Ovary (tissue), 3 donors: Measurements from ENCODE around the gene PRR36.

Experiments
- CTCF ChIP-seq, 3 donors: fragments of 450-650 bp in 2 of 3; fragments of 200-600 bp in 1 of 3; IDR thresholded peaks; one replicate each; pipeline versions ENCODE4 v1.5.1 to v1.8.0; 2016 to 2022; ENCODE audit warnings: antibody characterized with exemption in 3 of 3, mild to moderate bottlenecking in 1 of 3
- EP300 ChIP-seq: sonication (generic); formaldehyde crosslinking; IDR thresholded peaks from one replicate; pipeline ENCODE4 v1.6.1; 2017; ENCODE audit warnings: antibody characterized with exemption
- POLR2A ChIP-seq: fragments of 450-650 bp; IDR thresholded peaks from one replicate; pipeline ENCODE4 v1.6.1; 2017; ENCODE audit warnings: antibody characterized with exemption, mild to moderate bottlenecking, moderate library complexity
- donor health status: DM: no; HTN: no; CAD: no.

- TF ChIP-seq CTCF (IDR thresholded peaks at IDR 0.05): no peak
- no peak for TF ChIP-seq POLR2A
- TF ChIP-seq EP300: no peak
Observed at GRCh38 chr19:7866399-7867091, 7.6 kb downstream of the PRR36 start.
